LoVo (cell line): ENCODE results near the gene SIGLEC6.

Experiments used
- DNase-seq: peaks from one replicate; pipeline ENCODE4 v3.0.0-alpha.2; 2016; ENCODE audit warnings: low spot score

SIGLEC6 gene

GRCh38 chr19:51548213-51548651, 16.8 kb upstream of the SIGLEC6 start:
- no peak for DNase-seq

- DNase-seq, result no peak
Measured at GRCh38 chr19:51547397-51548212, 16.1 kb upstream of the SIGLEC6 start.

GRCh38 chr19:51546650-51547396, 15.4 kb upstream of the SIGLEC6 start:
- DNase-seq, result no peak

GRCh38 chr19:51546107-51546649, 14.7 kb upstream of the SIGLEC6 start:
- no peak for DNase-seq

GRCh38 chr19:51544038-51544437, 12.6 kb upstream of the SIGLEC6 start:
- DNase-seq, result no peak

GRCh38 chr19:51542699-51543098, 11.2 kb upstream of the SIGLEC6 start:
- no peak for DNase-seq

GRCh38 chr19:51541458-51542357, 10.2 kb upstream of the SIGLEC6 start:
- no peak for DNase-seq

- no peak for DNase-seq
Measured at GRCh38 chr19:51539821-51540366, 8.4 kb upstream of the SIGLEC6 start.

GRCh38 chr19:51535535-51535934, 4.1 kb upstream of the SIGLEC6 start:
- no peak for DNase-seq

GRCh38 chr19:51530616-51531015, 854 bp downstream of the SIGLEC6 start:
- no peak for DNase-seq

- DNase-seq, result no peak
Measured at GRCh38 chr19:51529301-51529700, 2.2 kb downstream of the SIGLEC6 start.

GRCh38 chr19:51525651-51526050, 5.8 kb downstream of the SIGLEC6 start:
- DNase-seq, result no peak

- DNase-seq, result no peak
Measured at GRCh38 chr19:51524666-51525264, 6.7 kb downstream of the SIGLEC6 start.

GRCh38 chr19:51521781-51522180, 9.7 kb downstream of the SIGLEC6 start:
- DNase-seq, result no peak

- DNase-seq, result no peak
Measured at GRCh38 chr19:51521357-51521756, 10.1 kb downstream of the SIGLEC6 start.

- no peak for DNase-seq
Measured at GRCh38 chr19:51520728-51521127, 10.7 kb downstream of the SIGLEC6 start.

GRCh38 chr19:51514866-51515481, 16.5 kb downstream of the SIGLEC6 start:
- peak; percentile 51 for DNase-seq

- DNase-seq, result no peak
Measured at GRCh38 chr19:51513968-51514367, 17.5 kb downstream of the SIGLEC6 start.

GRCh38 chr19:51511353-51511752, 20.1 kb downstream of the SIGLEC6 start:
- no peak for DNase-seq

- DNase-seq, result no peak
Measured at GRCh38 chr19:51509823-51510660, 21.4 kb downstream of the SIGLEC6 start.
